SH-SY5Y (cell line): Measurements from ENCODE around the gene RAB40C.

Experiments used
- GATA2 ChIP-seq: IDR thresholded peaks from 2 replicates; pipeline ENCODE4 v1.6.1; 2011; ENCODE audit warnings: mild to moderate bottlenecking, low read depth, low read length
- GATA3 ChIP-seq: IDR thresholded peaks from 2 replicates; pipeline ENCODE4 v1.6.1; 2011; ENCODE audit warnings: low read depth, mild to moderate bottlenecking, low read length, moderate library complexity

DNA sequence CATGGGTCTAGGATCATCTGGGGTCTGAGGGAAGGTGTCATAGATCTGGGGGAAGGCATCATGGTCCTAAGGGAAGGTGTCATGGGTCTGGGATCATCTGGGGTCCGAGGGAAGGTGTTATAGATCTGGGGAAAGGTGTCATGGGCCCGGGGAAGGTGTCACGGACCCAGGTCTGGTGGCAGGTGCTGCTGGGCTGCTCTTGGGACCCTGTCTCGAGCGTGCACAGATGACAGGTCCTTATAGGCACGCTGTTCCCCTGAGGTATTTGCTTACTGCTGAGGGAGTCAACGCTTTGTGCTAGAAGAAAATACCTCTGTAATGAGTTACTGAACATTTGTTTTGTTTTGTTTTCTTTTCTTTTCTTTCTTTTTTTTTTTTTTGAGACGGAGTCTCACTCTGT, 1.4 kb downstream of the RAB40C start:
- TF ChIP-seq GATA2 (no peak), GATA3 (no peak)
